ENCODE measurements around the gene SLC6A15.

GRCh38 chr12:84891106-84891838, 21.3 kb downstream of the SLC6A15 start:
- TF ChIP-seq POLR2A (IDR thresholded peaks at IDR 0.05; ENCODE audit: extremely low read depth, insufficient read length) (no peak), MYC (IDR thresholded peaks at IDR 0.05; ENCODE audit: low read depth, low read length) (no peak)
- TF ChIP-seq, protein P1, sequence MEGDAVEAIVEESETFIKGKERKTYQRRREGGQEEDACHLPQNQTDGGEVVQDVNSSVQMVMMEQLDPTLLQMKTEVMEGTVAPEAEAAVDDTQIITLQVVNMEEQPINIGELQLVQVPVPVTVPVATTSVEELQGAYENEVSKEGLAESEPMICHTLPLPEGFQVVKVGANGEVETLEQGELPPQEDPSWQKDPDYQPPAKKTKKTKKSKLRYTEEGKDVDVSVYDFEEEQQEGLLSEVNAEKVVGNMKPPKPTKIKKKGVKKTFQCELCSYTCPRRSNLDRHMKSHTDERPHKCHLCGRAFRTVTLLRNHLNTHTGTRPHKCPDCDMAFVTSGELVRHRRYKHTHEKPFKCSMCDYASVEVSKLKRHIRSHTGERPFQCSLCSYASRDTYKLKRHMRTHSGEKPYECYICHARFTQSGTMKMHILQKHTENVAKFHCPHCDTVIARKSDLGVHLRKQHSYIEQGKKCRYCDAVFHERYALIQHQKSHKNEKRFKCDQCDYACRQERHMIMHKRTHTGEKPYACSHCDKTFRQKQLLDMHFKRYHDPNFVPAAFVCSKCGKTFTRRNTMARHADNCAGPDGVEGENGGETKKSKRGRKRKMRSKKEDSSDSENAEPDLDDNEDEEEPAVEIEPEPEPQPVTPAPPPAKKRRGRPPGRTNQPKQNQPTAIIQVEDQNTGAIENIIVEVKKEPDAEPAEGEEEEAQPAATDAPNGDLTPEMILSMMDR (IDR thresholded peaks at IDR 0.05; ENCODE audit: low read depth, low read length): no peak
